ENCODE data around the gene KLHL12.

KLHL12 gene

GRCh38 chr1:202880062-202880461 is 47.0 kb downstream of the KLHL12 start:
- DNase-seq, result no peak

GRCh38 chr1:202879128-202879527 is 47.9 kb downstream of the KLHL12 start:
- DNase-seq, result no peak

- DNase-seq, result no peak
Observed at GRCh38 chr1:202873026-202873425, 54.0 kb downstream of the KLHL12 start.

- no peak for DNase-seq
Observed at GRCh38 chr1:202871367-202871766, 55.7 kb downstream of the KLHL12 start.

GRCh38 chr1:202862679-202863560 is 64.1 kb downstream of the KLHL12 start:
- no peak for DNase-seq

GRCh38 chr1:202861420-202862132 is 65.5 kb downstream of the KLHL12 start:
- DNase-seq, result peak; percentile 59

- peak; percentile 18 for DNase-seq
Observed at GRCh38 chr1:202860744-202861419, 66.2 kb downstream of the KLHL12 start.

- no peak for DNase-seq
Observed at GRCh38 chr1:202858789-202859414, 68.1 kb downstream of the KLHL12 start.

GRCh38 chr1:202858331-202858730 is 68.7 kb downstream of the KLHL12 start:
- no peak for DNase-seq

- no peak for DNase-seq
Observed at GRCh38 chr1:202857136-202857610, 69.9 kb downstream of the KLHL12 start.

- no peak for DNase-seq
Observed at GRCh38 chr1:202856014-202856413, 71.0 kb downstream of the KLHL12 start.

- DNase-seq, result no peak
Observed at GRCh38 chr1:202854787-202855186, 72.2 kb downstream of the KLHL12 start.

- DNase-seq, result peak; percentile 62
Observed at GRCh38 chr1:202852163-202852904, 74.7 kb downstream of the KLHL12 start.

- no peak for DNase-seq
Observed at GRCh38 chr1:202850593-202851362, 76.3 kb downstream of the KLHL12 start.

GRCh38 chr1:202848191-202848542 is 78.9 kb downstream of the KLHL12 start:
- DNase-seq, result no peak

GRCh38 chr1:202844935-202845334 is 82.1 kb downstream of the KLHL12 start:
- no peak for DNase-seq

GRCh38 chr1:202844259-202844658 is 82.8 kb downstream of the KLHL12 start:
- no peak for DNase-seq

- no peak for DNase-seq
Observed at GRCh38 chr1:202843081-202843480, 84.0 kb downstream of the KLHL12 start.

Data from activated CD4-positive, alpha-beta T cell treated with anti-CD3 and anti-CD28 coated beads, Interleukin-2, Interleukin-6, amounts not matched to agents 100 ng/mL and 50 ng/mL, durations not matched to agents 16 hours and 8 hours (primary cell).